Thymus (tissue), 11 donors: ENCODE measurements around the gene COL15A1. TPM values are rescaled to one million over a fixed set of nuclear protein-coding genes. Genes with fewer than 3 reads are reported as not detected.

ENCODE experiments used
- DNase-seq, 9 donors: peaks; one replicate each; pipeline ENCODE4 v3.0.0-alpha.2; 2013; ENCODE audit warnings: low spot score in 9 of 9, low read depth in 6 of 9, missing footprints in 1 of 9
- H3K27ac ChIP-seq, 2 donors: one replicate each; pipeline ENCODE4 v1.5.1; 2013; ENCODE audit warnings: control low read depth in 1 of 2, low read depth in 1 of 2, low read length in 1 of 2, mild to moderate bottlenecking in 1 of 2, moderate library complexity in 1 of 2
- H3K27me3 ChIP-seq, 2 donors: one replicate each; pipeline ENCODE4 v1.5.1; 2013; ENCODE audit warnings: low read length in 1 of 2; ENCODE audit not compliant: control insufficient read depth in 2 of 2, insufficient read depth in 1 of 2
- H3K36me3 ChIP-seq, 2 donors: one replicate each; pipeline ENCODE4 v1.5.1; 2013; ENCODE audit warnings: low read length in 1 of 2, mild to moderate bottlenecking in 1 of 2, moderate library complexity in 1 of 2; ENCODE audit not compliant: control insufficient read depth in 2 of 2, insufficient read depth in 2 of 2
- H3K4me1 ChIP-seq, 2 donors: one replicate each; pipeline ENCODE4 v1.5.1; 2013; ENCODE audit warnings: low read length in 2 of 2; ENCODE audit not compliant: control insufficient read depth in 2 of 2, insufficient read depth in 2 of 2
- H3K4me3 ChIP-seq, 2 donors: one replicate each; pipeline ENCODE4 v1.5.1; 2013; ENCODE audit warnings: low read length in 2 of 2, control low read depth in 1 of 2, mild to moderate bottlenecking in 1 of 2
- H3K9me3 ChIP-seq, 2 donors: one replicate each; pipeline ENCODE4 v1.5.1; 2013; ENCODE audit warnings: low read length in 1 of 2, mild to moderate bottlenecking in 1 of 2; ENCODE audit not compliant: control insufficient read depth in 2 of 2, insufficient read depth in 1 of 2
- WGBS: extraction: QIAGEN DNeasy Blood & Tissue Kit; methylation state at CpG from one replicate; pipeline ENCODE4 v1.1.7; 2013; 5-methylcytosine and 5-hydroxymethylcytosine counted together
- polyA plus RNA-seq: library from polyadenylated mRNA; stranded (reverse); fragments of 200-250 nt; gene quantifications from one replicate; pipeline ENCODE4 v1.2.3, GENCODE V29; 2013
- total RNA-seq: library from RNA; stranded (reverse); fragments of 120-200 nt; gene quantifications from one replicate; pipeline ENCODE4 v1.2.4, GENCODE V29; 2013
- donor health status: healthy.

COL15A1 gene
- total and polyA plus RNA-seq, 2 donors: 3.8 to 13.2 TPM

DNA sequence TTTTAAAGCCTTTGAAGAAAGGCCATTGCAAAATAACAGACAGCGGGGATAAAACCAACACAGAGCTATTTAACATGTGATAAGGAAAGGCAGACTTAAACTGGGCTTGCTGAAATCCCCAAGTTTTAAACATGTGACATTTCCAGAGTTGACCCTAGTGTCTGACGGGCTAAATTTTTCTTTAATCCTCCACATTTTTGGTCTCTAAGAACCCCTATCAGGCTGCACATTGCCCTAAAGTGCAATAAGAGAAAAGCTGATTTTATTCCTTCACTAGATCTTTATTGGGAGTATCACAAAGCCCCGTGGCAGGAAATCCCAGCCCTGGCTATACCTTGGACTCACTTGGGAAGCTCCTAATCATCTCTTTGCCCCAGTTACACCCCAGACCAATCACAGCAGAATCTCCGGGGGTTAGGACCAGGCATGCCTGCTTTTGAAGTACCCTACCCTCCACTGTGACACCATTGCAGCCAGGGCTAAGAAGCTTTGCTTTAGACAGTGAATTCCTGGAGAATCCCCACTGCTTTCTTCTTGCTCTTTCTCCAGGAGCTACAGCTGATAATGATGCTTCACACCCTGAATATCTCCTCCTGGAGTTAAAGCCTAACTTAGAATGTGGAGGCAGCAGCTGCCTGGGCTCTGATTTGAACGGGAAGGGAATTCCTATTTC is 20.1 kb upstream of the COL15A1 start:
- no peaks in the 10 kb centered on the region for H3K36me3 ChIP-seq
- no peak overlapping the region for H3K27ac ChIP-seq
- WGBS: 93% methylated on average over 5 of the region's 5 CpGs
- H3K4me3 ChIP-seq: no peak overlapping the region
- H3K9me3 ChIP-seq: no peaks in the 10 kb centered on the region
- DNase-seq: no peak
- H3K27me3 ChIP-seq: peaks cover 0 to 3% of the 10 kb centered on the region in 2 donors
- H3K4me1 ChIP-seq: no peaks in the 10 kb centered on the region

DNA sequence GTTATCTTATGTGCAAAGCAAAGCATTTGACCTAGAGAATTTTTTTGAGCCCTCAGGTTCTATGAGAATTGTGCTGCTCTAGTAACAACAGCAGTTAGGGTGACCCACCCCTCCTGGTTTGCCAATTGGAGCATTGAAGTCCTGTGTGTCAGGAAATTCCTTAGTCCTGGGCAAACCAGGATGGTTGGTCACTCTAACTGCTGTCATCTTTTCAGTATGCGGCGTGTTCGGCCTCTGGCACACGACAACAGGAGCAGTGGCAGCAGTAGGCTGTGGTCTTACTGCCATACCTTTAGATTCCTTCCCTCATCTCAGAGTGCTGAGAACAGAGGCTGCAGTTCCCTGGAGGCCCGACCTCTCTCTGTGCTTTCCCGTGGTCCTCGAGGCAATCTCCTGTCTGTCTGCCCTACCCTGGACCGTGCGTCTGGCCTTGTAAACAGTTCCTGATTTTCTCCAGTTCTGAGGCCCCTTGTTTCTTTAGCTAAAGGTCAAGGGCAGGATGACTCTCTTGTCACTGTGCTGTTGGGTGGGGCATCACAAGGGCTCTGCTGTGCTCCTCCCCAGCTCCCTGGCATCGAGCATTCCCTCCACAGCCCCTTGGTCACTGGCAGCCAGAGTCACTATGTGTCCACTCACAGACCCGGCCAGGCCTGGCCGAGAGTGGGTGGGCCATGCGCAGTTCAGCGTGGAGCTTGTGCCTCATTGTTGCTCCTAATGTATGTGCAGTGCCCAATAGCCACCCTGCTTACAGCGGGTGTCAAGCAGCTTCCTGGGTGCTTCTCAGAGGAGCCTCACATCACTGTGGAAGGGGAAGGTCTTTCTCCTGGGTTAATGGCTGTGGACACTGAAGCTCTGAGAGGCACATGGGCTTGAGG is 18.5 kb upstream of the COL15A1 start:
- no peak overlapping the region for H3K4me3 ChIP-seq
- WGBS: 97% methylated on average over 15 of the region's 15 CpGs
- H3K4me1 ChIP-seq: no peaks in the 10 kb centered on the region
- peaks cover 0 to 3% of the 10 kb centered on the region in 2 donors for H3K27me3 ChIP-seq
- H3K27ac ChIP-seq: no peak overlapping the region
- no peak for DNase-seq
- no peaks in the 10 kb centered on the region for H3K36me3 ChIP-seq
- H3K9me3 ChIP-seq: no peaks in the 10 kb centered on the region

DNA sequence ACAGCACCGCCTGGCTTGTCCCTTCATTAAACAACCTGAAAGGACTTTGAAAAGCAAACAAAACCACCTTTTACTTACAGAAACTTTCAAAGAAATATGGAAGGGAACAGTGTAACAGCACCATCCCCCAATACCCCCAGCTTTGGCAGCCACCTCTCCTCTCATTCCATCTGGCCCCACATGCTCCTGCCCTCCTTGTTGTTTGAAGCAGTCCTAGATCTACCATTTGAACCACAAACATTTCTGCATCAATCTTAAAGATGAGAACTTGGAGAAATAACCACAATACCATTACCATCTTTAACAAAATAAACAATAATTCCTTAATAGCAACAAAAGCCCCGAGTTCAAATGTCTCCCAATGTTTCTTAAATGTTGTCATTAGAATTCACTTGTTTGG is 17.8 kb upstream of the COL15A1 start:
- no peak for DNase-seq
- no peaks in the 10 kb centered on the region for H3K36me3 ChIP-seq
- 93% methylated on average over 2 of the region's 2 CpGs for WGBS

DNA sequence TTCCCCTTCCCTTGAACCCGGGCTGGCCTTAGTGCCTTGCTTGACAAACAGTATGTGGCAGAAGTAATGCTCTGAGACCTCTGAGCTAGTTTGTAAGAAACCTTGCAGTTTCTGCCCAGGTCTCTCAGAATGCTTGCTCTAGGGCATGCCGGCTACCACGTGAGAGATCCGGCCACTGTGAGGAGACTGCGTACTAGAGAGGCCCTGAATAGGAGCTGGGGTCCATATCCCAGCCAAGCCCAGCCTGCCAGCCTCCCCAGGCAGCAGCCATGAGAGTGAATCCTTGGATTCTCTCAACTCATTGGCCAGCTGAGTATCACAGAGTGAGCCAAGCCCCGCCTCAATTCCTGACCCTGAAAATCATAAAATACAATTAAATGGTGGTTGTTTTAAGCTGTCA is 16.0 kb upstream of the COL15A1 start:
- Histone ChIP-seq H3K4me3 (no peak overlapping the region), H3K36me3 (no peaks in the 10 kb centered on the region), H3K27ac (no peak overlapping the region), H3K4me1 (no peaks in the 10 kb centered on the region), H3K9me3 (no peaks in the 10 kb centered on the region), H3K27me3 (peaks cover 0 to 4% of the 10 kb centered on the region in 2 donors)
- DNase-seq: no peak
- WGBS: 93% methylated on average over 6 of the region's 6 CpGs

More for the DNA sequence above, 17.8 kb upstream of the COL15A1 start:
- no peak overlapping the region for H3K4me3 ChIP-seq
- no peak overlapping the region for H3K27ac ChIP-seq
- H3K9me3 ChIP-seq: no peaks in the 10 kb centered on the region
- H3K27me3 ChIP-seq: peaks cover 0 to 3% of the 10 kb centered on the region in 2 donors
- no peaks in the 10 kb centered on the region for H3K4me1 ChIP-seq

DNA sequence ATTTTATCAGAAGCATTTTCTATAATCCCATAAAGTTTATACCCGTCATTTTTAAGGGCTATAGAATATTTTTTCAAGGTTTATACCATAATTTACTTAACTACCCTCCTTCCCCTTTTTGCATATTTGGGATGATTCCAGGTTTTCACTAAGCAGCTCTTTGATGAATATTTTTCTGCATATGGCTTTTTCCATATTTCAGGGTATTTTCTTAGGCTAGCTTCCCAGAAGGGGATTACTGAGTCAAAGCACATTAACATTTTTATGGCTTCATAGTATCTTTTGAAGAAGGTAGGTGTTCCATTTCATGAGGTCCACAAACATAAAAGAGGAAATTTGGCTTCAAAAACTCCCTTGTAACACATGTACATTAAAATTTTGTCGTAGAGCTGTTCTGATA is 14.6 kb upstream of the COL15A1 start:
- no peak overlapping the region for H3K27ac ChIP-seq
- peak in 1 of 9 donors; percentile 13 for DNase-seq
- no peaks in the 10 kb centered on the region for H3K36me3 ChIP-seq
- H3K4me3 ChIP-seq: no peak overlapping the region
- H3K27me3 ChIP-seq: peaks cover 0 to 4% of the 10 kb centered on the region in 2 donors
- no peaks in the 10 kb centered on the region for H3K9me3 ChIP-seq
- no peaks in the 10 kb centered on the region for H3K4me1 ChIP-seq
- 89% methylated on average over 2 of the region's 2 CpGs for WGBS

DNA sequence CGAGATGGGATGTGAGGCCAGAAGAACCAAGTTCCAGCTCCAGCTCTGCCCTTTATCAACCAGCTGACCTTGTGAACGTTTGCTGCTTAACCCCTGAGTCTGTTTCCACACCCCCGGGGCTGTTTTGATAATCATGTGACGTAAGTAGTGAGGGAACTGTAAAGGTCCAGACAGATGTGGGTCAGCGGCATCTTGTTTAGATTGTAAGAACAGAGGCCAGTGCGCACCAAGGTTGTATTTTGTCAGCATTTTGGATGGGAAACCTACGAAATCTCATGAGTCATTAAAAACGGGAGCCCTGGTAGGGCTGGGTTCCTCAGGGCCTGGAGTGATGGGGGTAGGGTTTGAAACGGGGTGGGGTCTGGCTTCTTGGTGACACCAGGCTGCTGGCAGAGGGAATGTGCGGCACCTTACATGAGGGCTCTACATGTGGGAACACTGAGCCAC is 13.8 kb upstream of the COL15A1 start:
- Histone ChIP-seq H3K9me3 (no peaks in the 10 kb centered on the region), H3K4me1 (no peaks in the 10 kb centered on the region), H3K27me3 (peaks cover 0 to 4% of the 10 kb centered on the region in 2 donors), H3K4me3 (no peak overlapping the region), H3K27ac (no peak overlapping the region), H3K36me3 (no peaks in the 10 kb centered on the region)
- no peak for DNase-seq
- WGBS: 91% methylated on average over 10 of the region's 10 CpGs

DNA sequence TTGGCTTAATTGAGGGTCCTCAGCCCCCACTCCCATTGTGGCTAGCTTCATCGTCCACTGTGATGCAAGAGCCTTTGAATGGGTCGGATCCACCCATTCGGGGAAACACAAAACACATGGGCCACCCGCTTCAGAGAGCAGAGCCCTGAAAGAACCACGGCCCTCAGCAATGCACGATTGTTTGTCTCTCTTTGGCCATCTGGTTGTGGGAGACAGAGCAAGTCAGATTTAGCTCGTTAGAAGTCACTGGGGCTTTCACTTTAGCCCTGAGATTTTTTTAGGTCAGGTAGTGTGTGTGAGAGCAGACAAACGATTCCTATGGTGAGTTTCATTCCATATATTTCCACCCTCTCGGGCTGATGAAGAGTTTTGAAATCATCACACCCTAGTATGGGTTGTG is 12.9 kb upstream of the COL15A1 start:
- Histone ChIP-seq H3K9me3 (no peaks in the 10 kb centered on the region), H3K36me3 (no peaks in the 10 kb centered on the region), H3K4me3 (no peak overlapping the region), H3K4me1 (no peaks in the 10 kb centered on the region), H3K27me3 (peaks cover 0 to 4% of the 10 kb centered on the region in 2 donors), H3K27ac (no peak overlapping the region)
- no peak for DNase-seq
- WGBS: 92% methylated on average over 9 of the region's 9 CpGs

DNA sequence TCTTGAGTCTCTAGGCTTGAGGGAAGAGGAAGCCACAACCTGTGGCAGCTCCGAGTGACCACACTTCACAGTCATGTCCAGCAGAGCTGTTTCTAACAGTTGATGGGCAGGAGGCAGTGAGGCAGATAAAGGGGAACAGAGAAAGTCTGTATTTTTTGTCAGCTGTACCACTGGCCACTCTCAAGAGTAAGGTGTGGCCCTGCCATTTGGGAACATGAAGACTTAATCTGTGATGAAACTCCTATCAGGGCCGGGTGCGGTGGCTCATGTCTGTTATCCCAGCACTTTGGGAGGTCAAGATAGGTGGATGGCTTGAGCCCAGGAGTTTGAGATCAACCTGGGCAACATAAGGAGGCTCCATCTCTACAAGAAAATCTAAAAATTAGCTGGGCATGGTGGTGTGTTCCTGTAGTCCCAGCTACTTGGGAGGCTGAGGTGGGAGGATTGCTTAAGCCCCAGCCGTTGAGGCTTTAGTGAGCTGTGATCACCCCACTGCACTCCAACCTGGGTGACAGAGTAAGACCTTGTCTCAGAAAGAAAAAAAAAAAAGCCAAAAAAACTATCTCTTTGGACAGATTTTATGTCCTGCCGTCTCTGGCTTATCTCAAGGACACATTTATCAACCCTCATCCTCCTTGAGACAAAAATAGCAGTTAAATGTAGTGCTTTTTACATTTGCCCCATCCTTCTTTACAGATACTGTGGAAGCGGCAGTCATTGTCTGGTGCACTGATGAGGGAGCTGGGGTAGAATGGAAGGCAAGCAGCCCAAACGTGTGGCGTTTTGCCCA is 11.9 kb upstream of the COL15A1 start:
- Histone ChIP-seq H3K4me3 (no peak overlapping the region), H3K4me1 (no peaks in the 10 kb centered on the region), H3K27me3 (peaks cover 0 to 4% of the 10 kb centered on the region in 2 donors), H3K9me3 (no peaks in the 10 kb centered on the region), H3K36me3 (no peaks in the 10 kb centered on the region), H3K27ac (no peak overlapping the region)
- no peak for DNase-seq
- WGBS: 91% methylated on average over 8 of the region's 8 CpGs
